HEK293 (cell line): ENCODE data around the gene SLC35E3.

ENCODE experiments used
- EGR2 ChIP-seq: fragments of 450-650 bp; formaldehyde crosslinking; IDR thresholded peaks from 2 replicates; pipeline ENCODE4 v1.5.1; 2016; ENCODE audit warnings: low read depth, missing biosample characterization, missing genetic modification characterization
- KLF1 ChIP-seq: fragments of 450-650 bp; formaldehyde crosslinking; IDR thresholded peaks from 2 replicates; pipeline ENCODE4 v1.5.1; 2016; ENCODE audit warnings: missing biosample characterization, missing genetic modification characterization
- KLF7 ChIP-seq: fragments of 450-650 bp; formaldehyde crosslinking; IDR thresholded peaks from 2 replicates; pipeline ENCODE4 v1.5.1; 2016; ENCODE audit warnings: missing biosample characterization, missing genetic modification characterization, borderline replicate concordance
- RBAK ChIP-seq: fragments of 450-650 bp; formaldehyde crosslinking; IDR thresholded peaks from 2 replicates; pipeline ENCODE4 v1.5.1; 2016; ENCODE audit warnings: missing biosample characterization, missing genetic modification characterization
- TRIM28 ChIP-seq: IDR thresholded peaks from 2 replicates; pipeline ENCODE4 v1.6.1; 2011; ENCODE audit warnings: low read length, control low read depth, borderline replicate concordance
- ZBTB20 ChIP-seq: fragments of 450-650 bp; formaldehyde crosslinking; IDR thresholded peaks from 2 replicates; pipeline ENCODE4 v1.5.1; 2016; ENCODE audit warnings: missing biosample characterization, missing genetic modification characterization
- ZNF132 ChIP-seq: fragments of 450-650 bp; formaldehyde crosslinking; IDR thresholded peaks from 2 replicates; pipeline ENCODE4 v1.5.1; 2017; ENCODE audit warnings: missing biosample characterization, missing genetic modification characterization, borderline replicate concordance
- ZNF174 ChIP-seq: fragments of 450-650 bp; formaldehyde crosslinking; IDR thresholded peaks from 2 replicates; pipeline ENCODE4 v1.5.0; 2017; ENCODE audit warnings: missing biosample characterization, mild to moderate bottlenecking, missing genetic modification characterization
- ZNF350 ChIP-seq: fragments of 450-650 bp; formaldehyde crosslinking; IDR thresholded peaks from 2 replicates; pipeline ENCODE4 v1.5.0; 2017; ENCODE audit warnings: missing biosample characterization, mild to moderate bottlenecking, missing genetic modification characterization
- ZNF354C ChIP-seq: fragments of 450-650 bp; formaldehyde crosslinking; IDR thresholded peaks from 2 replicates; pipeline ENCODE4 v1.5.1; 2016; ENCODE audit warnings: missing biosample characterization, missing genetic modification characterization, low read depth, borderline replicate concordance
- ZNF560 ChIP-seq: fragments of 450-650 bp; formaldehyde crosslinking; IDR thresholded peaks from 2 replicates; pipeline ENCODE4 v1.5.1; 2017; ENCODE audit warnings: missing biosample characterization, missing genetic modification characterization, borderline replicate concordance
- ZNF600 ChIP-seq: fragments of 450-650 bp; formaldehyde crosslinking; IDR thresholded peaks from 2 replicates; pipeline ENCODE4 v1.5.1; 2016; ENCODE audit warnings: missing biosample characterization, missing genetic modification characterization
- ZNF664 ChIP-seq: fragments of 450-650 bp; formaldehyde crosslinking; IDR thresholded peaks from 2 replicates; pipeline ENCODE4 v1.5.1; 2016; ENCODE audit warnings: missing biosample characterization, missing genetic modification characterization
- ZNF707 ChIP-seq: fragments of 450-650 bp; formaldehyde crosslinking; IDR thresholded peaks from 2 replicates; pipeline ENCODE4 v1.5.1; 2016; ENCODE audit warnings: missing biosample characterization, missing genetic modification characterization
- ZSCAN30 ChIP-seq: fragments of 450-650 bp; IDR thresholded peaks from 2 replicates; pipeline ENCODE4 v1.5.1; 2018; ENCODE audit warnings: missing biosample characterization, mild to moderate bottlenecking, missing genetic modification characterization, moderate library complexity
- TF ChIP-seq, protein P1 (sequence below): IDR thresholded peaks from 2 replicates; pipeline ENCODE4 v1.6.1; 2011; ENCODE audit warnings: mild to moderate bottlenecking, low read depth, low read length, borderline replicate concordance
- TF ChIP-seq, protein P2 (sequence below): fragments of 450-650 bp; formaldehyde crosslinking; IDR thresholded peaks from 2 replicates; pipeline ENCODE4 v1.5.1; 2016; ENCODE audit warnings: missing biosample characterization, missing genetic modification characterization, low read depth
- TF ChIP-seq, protein P3 (sequence below): fragments of 450-650 bp; formaldehyde crosslinking; IDR thresholded peaks from 2 replicates; pipeline ENCODE4 v1.5.1; 2016; ENCODE audit warnings: missing biosample characterization, missing genetic modification characterization
- TF ChIP-seq, protein P4 (sequence below): fragments of 450-650 bp; formaldehyde crosslinking; IDR thresholded peaks from 2 replicates; pipeline ENCODE4 v1.5.1; 2016; ENCODE audit warnings: missing biosample characterization, missing genetic modification characterization
- TF ChIP-seq, protein P5 (sequence below): fragments of 450-650 bp; formaldehyde crosslinking; IDR thresholded peaks from 2 replicates; pipeline ENCODE4 v1.5.1; 2016; ENCODE audit warnings: missing biosample characterization, missing genetic modification characterization
- TF ChIP-seq, protein P6 (sequence below): fragments of 450-650 bp; formaldehyde crosslinking; IDR thresholded peaks from 2 replicates; pipeline ENCODE4 v1.5.1; 2016; ENCODE audit warnings: missing biosample characterization, missing genetic modification characterization
- TF ChIP-seq, protein P7 (sequence below): fragments of 450-650 bp; formaldehyde crosslinking; IDR thresholded peaks from 2 replicates; pipeline ENCODE4 v1.5.1; 2016; ENCODE audit warnings: missing biosample characterization, missing genetic modification characterization

The SLC35E3 gene

DNA sequence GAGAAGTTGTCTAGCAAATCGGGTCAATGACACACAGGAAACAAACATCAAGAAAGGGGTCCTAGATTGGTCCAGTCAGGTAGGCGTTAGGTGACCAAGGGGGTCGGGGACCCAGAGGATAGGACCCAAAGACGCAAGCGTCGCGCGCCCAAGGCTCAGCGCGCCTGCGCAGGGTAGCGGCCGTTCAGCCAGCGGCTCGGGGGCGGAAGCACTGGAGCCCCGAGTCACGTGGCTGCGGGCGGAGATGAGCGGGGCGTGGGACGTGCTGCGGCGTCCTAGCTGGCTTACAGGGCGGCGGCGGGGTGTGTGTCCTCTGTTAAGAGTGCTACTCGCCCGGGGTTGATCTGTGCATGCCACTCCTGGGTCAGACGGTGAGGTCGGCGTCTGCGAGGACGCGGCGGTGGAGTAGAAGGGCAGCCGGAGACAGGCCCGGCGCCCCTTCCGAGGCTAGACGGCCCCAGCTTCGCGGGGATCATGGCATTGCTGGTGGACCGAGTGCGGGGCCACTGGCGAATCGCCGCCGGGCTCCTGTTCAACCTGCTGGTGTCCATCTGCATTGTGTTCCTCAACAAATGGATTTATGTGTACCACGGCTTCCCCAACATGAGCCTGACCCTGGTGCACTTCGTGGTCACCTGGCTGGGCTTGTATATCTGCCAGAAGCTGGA is at the start of gene SLC35E3 (continued):
- TF ChIP-seq ZNF560 (tag by site-specific recombination): no peak
- TF ChIP-seq ZBTB20 (tag by site-specific recombination): peak; percentile 95
- no peak for TF ChIP-seq ZNF132 (tag by site-specific recombination)
- no peak for TF ChIP-seq ZNF174
- TF ChIP-seq, protein P1, sequence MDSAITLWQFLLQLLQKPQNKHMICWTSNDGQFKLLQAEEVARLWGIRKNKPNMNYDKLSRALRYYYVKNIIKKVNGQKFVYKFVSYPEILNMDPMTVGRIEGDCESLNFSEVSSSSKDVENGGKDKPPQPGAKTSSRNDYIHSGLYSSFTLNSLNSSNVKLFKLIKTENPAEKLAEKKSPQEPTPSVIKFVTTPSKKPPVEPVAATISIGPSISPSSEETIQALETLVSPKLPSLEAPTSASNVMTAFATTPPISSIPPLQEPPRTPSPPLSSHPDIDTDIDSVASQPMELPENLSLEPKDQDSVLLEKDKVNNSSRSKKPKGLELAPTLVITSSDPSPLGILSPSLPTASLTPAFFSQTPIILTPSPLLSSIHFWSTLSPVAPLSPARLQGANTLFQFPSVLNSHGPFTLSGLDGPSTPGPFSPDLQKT: no peak
- TF ChIP-seq, protein P2, sequence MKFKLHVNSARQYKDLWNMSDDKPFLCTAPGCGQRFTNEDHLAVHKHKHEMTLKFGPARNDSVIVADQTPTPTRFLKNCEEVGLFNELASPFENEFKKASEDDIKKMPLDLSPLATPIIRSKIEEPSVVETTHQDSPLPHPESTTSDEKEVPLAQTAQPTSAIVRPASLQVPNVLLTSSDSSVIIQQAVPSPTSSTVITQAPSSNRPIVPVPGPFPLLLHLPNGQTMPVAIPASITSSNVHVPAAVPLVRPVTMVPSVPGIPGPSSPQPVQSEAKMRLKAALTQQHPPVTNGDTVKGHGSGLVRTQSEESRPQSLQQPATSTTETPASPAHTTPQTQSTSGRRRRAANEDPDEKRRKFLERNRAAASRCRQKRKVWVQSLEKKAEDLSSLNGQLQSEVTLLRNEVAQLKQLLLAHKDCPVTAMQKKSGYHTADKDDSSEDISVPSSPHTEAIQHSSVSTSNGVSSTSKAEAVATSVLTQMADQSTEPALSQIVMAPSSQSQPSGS: no peak
- TF ChIP-seq, protein P3, sequence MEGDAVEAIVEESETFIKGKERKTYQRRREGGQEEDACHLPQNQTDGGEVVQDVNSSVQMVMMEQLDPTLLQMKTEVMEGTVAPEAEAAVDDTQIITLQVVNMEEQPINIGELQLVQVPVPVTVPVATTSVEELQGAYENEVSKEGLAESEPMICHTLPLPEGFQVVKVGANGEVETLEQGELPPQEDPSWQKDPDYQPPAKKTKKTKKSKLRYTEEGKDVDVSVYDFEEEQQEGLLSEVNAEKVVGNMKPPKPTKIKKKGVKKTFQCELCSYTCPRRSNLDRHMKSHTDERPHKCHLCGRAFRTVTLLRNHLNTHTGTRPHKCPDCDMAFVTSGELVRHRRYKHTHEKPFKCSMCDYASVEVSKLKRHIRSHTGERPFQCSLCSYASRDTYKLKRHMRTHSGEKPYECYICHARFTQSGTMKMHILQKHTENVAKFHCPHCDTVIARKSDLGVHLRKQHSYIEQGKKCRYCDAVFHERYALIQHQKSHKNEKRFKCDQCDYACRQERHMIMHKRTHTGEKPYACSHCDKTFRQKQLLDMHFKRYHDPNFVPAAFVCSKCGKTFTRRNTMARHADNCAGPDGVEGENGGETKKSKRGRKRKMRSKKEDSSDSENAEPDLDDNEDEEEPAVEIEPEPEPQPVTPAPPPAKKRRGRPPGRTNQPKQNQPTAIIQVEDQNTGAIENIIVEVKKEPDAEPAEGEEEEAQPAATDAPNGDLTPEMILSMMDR (tag by site-specific recombination): no peak
- TF ChIP-seq, protein P4, sequence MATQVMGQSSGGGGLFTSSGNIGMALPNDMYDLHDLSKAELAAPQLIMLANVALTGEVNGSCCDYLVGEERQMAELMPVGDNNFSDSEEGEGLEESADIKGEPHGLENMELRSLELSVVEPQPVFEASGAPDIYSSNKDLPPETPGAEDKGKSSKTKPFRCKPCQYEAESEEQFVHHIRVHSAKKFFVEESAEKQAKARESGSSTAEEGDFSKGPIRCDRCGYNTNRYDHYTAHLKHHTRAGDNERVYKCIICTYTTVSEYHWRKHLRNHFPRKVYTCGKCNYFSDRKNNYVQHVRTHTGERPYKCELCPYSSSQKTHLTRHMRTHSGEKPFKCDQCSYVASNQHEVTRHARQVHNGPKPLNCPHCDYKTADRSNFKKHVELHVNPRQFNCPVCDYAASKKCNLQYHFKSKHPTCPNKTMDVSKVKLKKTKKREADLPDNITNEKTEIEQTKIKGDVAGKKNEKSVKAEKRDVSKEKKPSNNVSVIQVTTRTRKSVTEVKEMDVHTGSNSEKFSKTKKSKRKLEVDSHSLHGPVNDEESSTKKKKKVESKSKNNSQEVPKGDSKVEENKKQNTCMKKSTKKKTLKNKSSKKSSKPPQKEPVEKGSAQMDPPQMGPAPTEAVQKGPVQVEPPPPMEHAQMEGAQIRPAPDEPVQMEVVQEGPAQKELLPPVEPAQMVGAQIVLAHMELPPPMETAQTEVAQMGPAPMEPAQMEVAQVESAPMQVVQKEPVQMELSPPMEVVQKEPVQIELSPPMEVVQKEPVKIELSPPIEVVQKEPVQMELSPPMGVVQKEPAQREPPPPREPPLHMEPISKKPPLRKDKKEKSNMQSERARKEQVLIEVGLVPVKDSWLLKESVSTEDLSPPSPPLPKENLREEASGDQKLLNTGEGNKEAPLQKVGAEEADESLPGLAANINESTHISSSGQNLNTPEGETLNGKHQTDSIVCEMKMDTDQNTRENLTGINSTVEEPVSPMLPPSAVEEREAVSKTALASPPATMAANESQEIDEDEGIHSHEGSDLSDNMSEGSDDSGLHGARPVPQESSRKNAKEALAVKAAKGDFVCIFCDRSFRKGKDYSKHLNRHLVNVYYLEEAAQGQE: peak; percentile 14; the same call in 1 of the 2 replicates
- peak; percentile 84; the same call in 1 of the 2 replicates for TF ChIP-seq KLF7 (tag by site-specific recombination)
- TF ChIP-seq RBAK (tag by site-specific recombination): no peak
- TF ChIP-seq ZNF350 (tag by site-specific recombination): no peak
- TF ChIP-seq, protein P5, sequence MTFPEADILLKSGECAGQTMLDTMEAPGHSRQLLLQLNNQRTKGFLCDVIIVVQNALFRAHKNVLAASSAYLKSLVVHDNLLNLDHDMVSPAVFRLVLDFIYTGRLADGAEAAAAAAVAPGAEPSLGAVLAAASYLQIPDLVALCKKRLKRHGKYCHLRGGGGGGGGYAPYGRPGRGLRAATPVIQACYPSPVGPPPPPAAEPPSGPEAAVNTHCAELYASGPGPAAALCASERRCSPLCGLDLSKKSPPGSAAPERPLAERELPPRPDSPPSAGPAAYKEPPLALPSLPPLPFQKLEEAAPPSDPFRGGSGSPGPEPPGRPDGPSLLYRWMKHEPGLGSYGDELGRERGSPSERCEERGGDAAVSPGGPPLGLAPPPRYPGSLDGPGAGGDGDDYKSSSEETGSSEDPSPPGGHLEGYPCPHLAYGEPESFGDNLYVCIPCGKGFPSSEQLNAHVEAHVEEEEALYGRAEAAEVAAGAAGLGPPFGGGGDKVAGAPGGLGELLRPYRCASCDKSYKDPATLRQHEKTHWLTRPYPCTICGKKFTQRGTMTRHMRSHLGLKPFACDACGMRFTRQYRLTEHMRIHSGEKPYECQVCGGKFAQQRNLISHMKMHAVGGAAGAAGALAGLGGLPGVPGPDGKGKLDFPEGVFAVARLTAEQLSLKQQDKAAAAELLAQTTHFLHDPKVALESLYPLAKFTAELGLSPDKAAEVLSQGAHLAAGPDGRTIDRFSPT (tag by site-specific recombination): 0 out of 2 replicates have a peak, but pooled peaks have one; percentile 43
- TF ChIP-seq ZSCAN30 (tag by site-specific recombination): peak; percentile 78; the same call in 1 of the 2 replicates
- no peak for TF ChIP-seq ZNF707 (tag by site-specific recombination)
- peak; percentile 85 for TF ChIP-seq KLF1
- TF ChIP-seq ZNF664 (tag by site-specific recombination): no peak
- TF ChIP-seq ZNF354C: no peak
- TF ChIP-seq, protein P6, sequence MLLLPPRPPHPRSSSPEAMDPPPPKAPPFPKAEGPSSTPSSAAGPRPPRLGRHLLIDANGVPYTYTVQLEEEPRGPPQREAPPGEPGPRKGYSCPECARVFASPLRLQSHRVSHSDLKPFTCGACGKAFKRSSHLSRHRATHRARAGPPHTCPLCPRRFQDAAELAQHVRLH (tag by site-specific recombination): peak; percentile 57; the same call in 1 of the 2 replicates
- peak; percentile 75; the same call in 1 of the 2 replicates for TF ChIP-seq TRIM28
- TF ChIP-seq EGR2 (tag by site-specific recombination): peak; percentile 89
- TF ChIP-seq ZNF600: peak; percentile 43; the same call in 1 of the 2 replicates
- TF ChIP-seq, protein P7, sequence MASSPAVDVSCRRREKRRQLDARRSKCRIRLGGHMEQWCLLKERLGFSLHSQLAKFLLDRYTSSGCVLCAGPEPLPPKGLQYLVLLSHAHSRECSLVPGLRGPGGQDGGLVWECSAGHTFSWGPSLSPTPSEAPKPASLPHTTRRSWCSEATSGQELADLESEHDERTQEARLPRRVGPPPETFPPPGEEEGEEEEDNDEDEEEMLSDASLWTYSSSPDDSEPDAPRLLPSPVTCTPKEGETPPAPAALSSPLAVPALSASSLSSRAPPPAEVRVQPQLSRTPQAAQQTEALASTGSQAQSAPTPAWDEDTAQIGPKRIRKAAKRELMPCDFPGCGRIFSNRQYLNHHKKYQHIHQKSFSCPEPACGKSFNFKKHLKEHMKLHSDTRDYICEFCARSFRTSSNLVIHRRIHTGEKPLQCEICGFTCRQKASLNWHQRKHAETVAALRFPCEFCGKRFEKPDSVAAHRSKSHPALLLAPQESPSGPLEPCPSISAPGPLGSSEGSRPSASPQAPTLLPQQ: no peak; the same call in 1 of the 2 replicates
- TF ChIP-seq, all 188 proteins: peak for 53
